HepG2 (cell line): ENCODE data around the gene C1QL4.

Experiments
- CENPT ChIP-seq: sonication (generic); formaldehyde crosslinking; IDR thresholded peaks from 2 replicates; pipeline ENCODE4 v1.8.0; 2022; ENCODE audit warnings: low read depth, mild to moderate bottlenecking, moderate library complexity, missing genetic modification reagents
- ZNF747 ChIP-seq: sonication (generic); formaldehyde crosslinking; IDR thresholded peaks from 2 replicates; pipeline ENCODE4 v1.8.1; 2023; ENCODE audit warnings: missing genetic modification reagents, mild to moderate bottlenecking, borderline replicate concordance

GRCh38 chr12:49358483-49359141 lies 21.6 kb upstream of the C1QL4 start:
- TF ChIP-seq ZNF747 (no peak; the same call in 1 of the 2 replicates), CENPT (CRISPR knock-in tag) (no peak)
